HepG2 (cell line): ENCODE measurements around the gene HOXC5. TPM values are rescaled to one million over a fixed set of nuclear protein-coding genes. Genes with fewer than 3 reads are reported as not detected.

Experiments
- ARID4A ChIP-seq: sonication (generic); formaldehyde crosslinking; IDR thresholded peaks from 2 replicates; pipeline ENCODE4 v1.5.0; 2020; ENCODE audit warnings: mild to moderate bottlenecking, missing genetic modification reagents, borderline replicate concordance
- KLF15 ChIP-seq: sonication (generic); formaldehyde crosslinking; IDR thresholded peaks from 2 replicates; pipeline ENCODE4 v1.8.1; 2023; ENCODE audit warnings: borderline replicate concordance, mild to moderate bottlenecking, inconsistent platforms, missing genetic modification reagents, mixed read lengths
- MIXL1 ChIP-seq: IDR thresholded peaks from 2 replicates; pipeline ENCODE4 v1.6.1; 2016
- MXD1 ChIP-seq: sonication (generic); formaldehyde crosslinking; IDR thresholded peaks from 2 replicates; pipeline ENCODE4 v1.4.0; 2020; ENCODE audit warnings: mild to moderate bottlenecking, missing genetic modification reagents
- NFIB ChIP-seq: sonication (generic); formaldehyde crosslinking; IDR thresholded peaks from 2 replicates; pipeline ENCODE4 v1.9.0; 2021; ENCODE audit warnings: missing genetic modification reagents, mild to moderate bottlenecking, borderline replicate concordance
- SIN3A ChIP-seq: IDR thresholded peaks from 2 replicates; pipeline ENCODE4 v1.6.1; 2011; ENCODE audit warnings: low read depth, mild to moderate bottlenecking, control low read depth, low read length, borderline replicate concordance
- SNAI1 ChIP-seq: sonication (generic); formaldehyde crosslinking; IDR thresholded peaks from 2 replicates; pipeline ENCODE4 v1.5.0; 2020; ENCODE audit warnings: mild to moderate bottlenecking, missing genetic modification reagents, borderline replicate concordance
- SRY ChIP-seq: sonication (generic); formaldehyde crosslinking; IDR thresholded peaks from 2 replicates; pipeline ENCODE4 v1.8.0; 2022; ENCODE audit warnings: mild to moderate bottlenecking, missing genetic modification reagents
- THAP11 ChIP-seq: IDR thresholded peaks from 2 replicates; pipeline ENCODE4 v1.6.1; 2016; ENCODE audit warnings: missing biosample characterization, missing genetic modification reagents
- ZNF280B ChIP-seq: sonication (generic); formaldehyde crosslinking; IDR thresholded peaks from 2 replicates; pipeline ENCODE4 v1.5.0; 2020; ENCODE audit warnings: missing genetic modification reagents, mild to moderate bottlenecking, borderline replicate concordance
- ZNF782 ChIP-seq: sonication (generic); formaldehyde crosslinking; IDR thresholded peaks from 2 replicates; pipeline ENCODE4 v1.4.0; 2020; ENCODE audit warnings: missing genetic modification reagents, mild to moderate bottlenecking, borderline replicate concordance
- ZSCAN20 ChIP-seq: sonication (generic); formaldehyde crosslinking; IDR thresholded peaks from 2 replicates; pipeline ENCODE4 v1.4.0; 2020; ENCODE audit warnings: missing genetic modification reagents, mild to moderate bottlenecking, borderline replicate concordance
- polyA plus RNA-seq, 8 experiments: library from polyadenylated mRNA; depleted of rRNA in 3 of 8; stranded (reverse) in 7 of 8; unstranded in 1 of 8; fragments of >200 nt; fragmentation: Illumina TruSeq in 4 of 8; extraction: Trizol in 4 of 8; gene quantifications; 2 replicates each; pipeline versions ENCODE4 v1.2.1 to v1.2.3, GENCODE V29; 2011 to 2016; ENCODE audit warnings: low read depth in 4 of 8, missing spikeins in 1 of 8, mixed read lengths in 1 of 8; ENCODE audit not compliant: insufficient read depth in 1 of 8
- total RNA-seq, 5 experiments: library from RNA; depleted of rRNA; stranded (reverse); fragments of >200 nt; fragmentation: Illumina TruSeq; extraction: Trizol; gene quantifications; 2 replicates each; pipeline ENCODE4 v1.2.3, GENCODE V29; 2016; ENCODE audit warnings: low read depth in 1 of 5
- TF ChIP-seq, protein P1 (sequence below): sonication (generic); formaldehyde crosslinking; IDR thresholded peaks from 2 replicates; pipeline ENCODE4 v1.4.0; 2020; ENCODE audit warnings: missing genetic modification reagents
- TF ChIP-seq, protein P2 (sequence below): sonication (generic); formaldehyde crosslinking; IDR thresholded peaks from 2 replicates; pipeline ENCODE4 v1.4.0; 2020; ENCODE audit warnings: missing genetic modification reagents

HOXC5 gene
- total and polyA plus RNA-seq, 2 of the 13 experiments (the other 11 are each of a cell fraction or from before 2014, with no cell fraction given), result not detected

DNA sequence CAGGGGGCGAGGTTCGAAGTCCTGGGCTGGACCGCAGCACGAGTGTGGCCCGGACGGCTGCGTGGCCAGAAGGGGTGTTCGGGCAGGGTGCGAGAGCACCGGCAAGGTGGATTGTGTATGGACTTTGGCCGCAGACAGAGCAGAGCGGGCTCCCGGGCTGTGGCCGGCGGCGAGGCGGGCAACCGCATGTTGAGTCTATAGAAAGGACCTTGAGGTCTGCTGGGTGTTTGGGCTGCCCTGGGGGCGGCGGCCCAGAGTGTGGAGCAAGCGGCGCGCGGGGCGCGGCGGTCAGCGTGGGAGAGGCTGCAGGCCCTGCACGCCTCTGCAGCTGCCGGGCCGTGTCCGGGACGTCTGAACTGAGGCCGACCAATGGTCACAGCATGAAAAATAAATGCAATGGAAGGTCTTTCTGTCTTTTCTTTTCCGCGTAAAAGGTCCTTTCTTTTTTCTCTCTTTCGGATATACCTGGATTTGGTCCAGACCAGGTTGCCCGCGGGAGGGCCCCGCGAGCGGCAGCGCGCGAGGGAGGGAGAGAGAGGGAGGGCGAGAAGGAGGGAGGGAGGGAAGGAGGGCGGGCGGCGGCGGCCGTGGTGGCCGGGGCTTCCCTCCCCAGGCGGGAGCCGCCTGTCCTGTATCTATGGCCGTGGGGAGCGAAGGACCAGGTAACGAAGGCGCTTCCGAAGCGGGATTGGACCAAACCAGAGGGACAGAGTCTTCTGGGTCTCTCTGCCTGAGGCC is 38.4 kb upstream of the HOXC5 start (continued):
- TF ChIP-seq, protein P1, sequence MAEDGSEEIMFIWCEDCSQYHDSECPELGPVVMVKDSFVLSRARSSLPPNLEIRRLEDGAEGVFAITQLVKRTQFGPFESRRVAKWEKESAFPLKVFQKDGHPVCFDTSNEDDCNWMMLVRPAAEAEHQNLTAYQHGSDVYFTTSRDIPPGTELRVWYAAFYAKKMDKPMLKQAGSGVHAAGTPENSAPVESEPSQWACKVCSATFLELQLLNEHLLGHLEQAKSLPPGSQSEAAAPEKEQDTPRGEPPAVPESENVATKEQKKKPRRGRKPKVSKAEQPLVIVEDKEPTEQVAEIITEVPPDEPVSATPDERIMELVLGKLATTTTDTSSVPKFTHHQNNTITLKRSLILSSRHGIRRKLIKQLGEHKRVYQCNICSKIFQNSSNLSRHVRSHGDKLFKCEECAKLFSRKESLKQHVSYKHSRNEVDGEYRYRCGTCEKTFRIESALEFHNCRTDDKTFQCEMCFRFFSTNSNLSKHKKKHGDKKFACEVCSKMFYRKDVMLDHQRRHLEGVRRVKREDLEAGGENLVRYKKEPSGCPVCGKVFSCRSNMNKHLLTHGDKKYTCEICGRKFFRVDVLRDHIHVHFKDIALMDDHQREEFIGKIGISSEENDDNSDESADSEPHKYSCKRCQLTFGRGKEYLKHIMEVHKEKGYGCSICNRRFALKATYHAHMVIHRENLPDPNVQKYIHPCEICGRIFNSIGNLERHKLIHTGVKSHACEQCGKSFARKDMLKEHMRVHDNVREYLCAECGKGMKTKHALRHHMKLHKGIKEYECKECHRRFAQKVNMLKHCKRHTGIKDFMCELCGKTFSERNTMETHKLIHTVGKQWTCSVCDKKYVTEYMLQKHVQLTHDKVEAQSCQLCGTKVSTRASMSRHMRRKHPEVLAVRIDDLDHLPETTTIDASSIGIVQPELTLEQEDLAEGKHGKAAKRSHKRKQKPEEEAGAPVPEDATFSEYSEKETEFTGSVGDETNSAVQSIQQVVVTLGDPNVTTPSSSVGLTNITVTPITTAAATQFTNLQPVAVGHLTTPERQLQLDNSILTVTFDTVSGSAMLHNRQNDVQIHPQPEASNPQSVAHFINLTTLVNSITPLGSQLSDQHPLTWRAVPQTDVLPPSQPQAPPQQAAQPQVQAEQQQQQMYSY (CRISPR knock-in tag), result peak; percentile 68; the same call in 1 of the 2 replicates
- TF ChIP-seq MIXL1 (CRISPR knock-in tag) (no peak), ZNF782 (CRISPR knock-in tag) (peak; percentile 57; the same call in 1 of the 2 replicates), SNAI1 (CRISPR knock-in tag) (no peak), ZNF280B (peak; percentile 23; the same call in 1 of the 2 replicates), SRY (CRISPR knock-in tag) (peak; percentile 40; the same call in 1 of the 2 replicates), MXD1 (CRISPR knock-in tag) (peak; percentile 66; the same call in 1 of the 2 replicates), ARID4A (CRISPR knock-in tag) (peak; percentile 36; the same call in 1 of the 2 replicates), NFIB (CRISPR knock-in tag) (no peak), KLF15 (CRISPR knock-in tag) (no peak), ZSCAN20 (CRISPR knock-in tag) (0 out of 2 replicates have a peak, but pooled peaks have one; percentile 59), SIN3A (no peak), THAP11 (CRISPR knock-in tag) (0 out of 2 replicates have a peak, but pooled peaks have one; percentile 9)
- TF ChIP-seq, protein P2, sequence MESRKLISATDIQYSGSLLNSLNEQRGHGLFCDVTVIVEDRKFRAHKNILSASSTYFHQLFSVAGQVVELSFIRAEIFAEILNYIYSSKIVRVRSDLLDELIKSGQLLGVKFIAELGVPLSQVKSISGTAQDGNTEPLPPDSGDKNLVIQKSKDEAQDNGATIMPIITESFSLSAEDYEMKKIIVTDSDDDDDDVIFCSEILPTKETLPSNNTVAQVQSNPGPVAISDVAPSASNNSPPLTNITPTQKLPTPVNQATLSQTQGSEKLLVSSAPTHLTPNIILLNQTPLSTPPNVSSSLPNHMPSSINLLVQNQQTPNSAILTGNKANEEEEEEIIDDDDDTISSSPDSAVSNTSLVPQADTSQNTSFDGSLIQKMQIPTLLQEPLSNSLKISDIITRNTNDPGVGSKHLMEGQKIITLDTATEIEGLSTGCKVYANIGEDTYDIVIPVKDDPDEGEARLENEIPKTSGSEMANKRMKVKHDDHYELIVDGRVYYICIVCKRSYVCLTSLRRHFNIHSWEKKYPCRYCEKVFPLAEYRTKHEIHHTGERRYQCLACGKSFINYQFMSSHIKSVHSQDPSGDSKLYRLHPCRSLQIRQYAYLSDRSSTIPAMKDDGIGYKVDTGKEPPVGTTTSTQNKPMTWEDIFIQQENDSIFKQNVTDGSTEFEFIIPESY (CRISPR knock-in tag), result peak; percentile 23; the same call in 1 of the 2 replicates
